Skin epidermis (tissue), 12 donors: ENCODE results near the gene RCCD1.
A peak's percentile ranks its signal among the peaks of the same experiment; 100 is the strongest.
"Not testable (repeated sequence)": the region's sequence is repeated elsewhere in the genome, so short reads cannot be mapped to it uniquely, and the experiment has no call there.

Experiments
- H3K27ac ChIP-seq, 21 experiments: fragments of 200-600 bp; sonication (generic) in 11 of 21; one replicate each; pipeline ENCODE4 v1.5.0; 2020; ENCODE audit warnings: mild to moderate bottlenecking in 3 of 21, inconsistent platforms in 2 of 21, moderate library complexity in 2 of 21
- H3K4me3 ChIP-seq, 7 experiments: fragments of 200-600 bp; sonication (generic) in 2 of 7; one replicate each; pipeline ENCODE4 v1.5.0; 2020; ENCODE audit warnings: inconsistent platforms in 2 of 7, mild to moderate bottlenecking in 2 of 7, moderate library complexity in 1 of 7

RCCD1 gene

GRCh38 chr15:90916461-90916860 is 38.2 kb upstream of the RCCD1 start:
- Histone ChIP-seq H3K4me3 (no peak overlapping the region), H3K27ac (peak overlapping the region in 6 of 21 experiments; percentile 6 to 70 (median 41))

- H3K27ac ChIP-seq = no peak overlapping the region
- H3K4me3 ChIP-seq = no peak overlapping the region
Observed at GRCh38 chr15:90917569-90917968, 37.1 kb upstream of the RCCD1 start.

- H3K27ac ChIP-seq = no peak overlapping the region
- H3K4me3 ChIP-seq = no peak overlapping the region
Observed at GRCh38 chr15:90918034-90918788, 36.5 kb upstream of the RCCD1 start.

GRCh38 chr15:90918835-90919234 is 35.8 kb upstream of the RCCD1 start:
- Histone ChIP-seq H3K4me3 (no peak overlapping the region), H3K27ac (no peak overlapping the region)

GRCh38 chr15:90921887-90922286 is 32.8 kb upstream of the RCCD1 start:
- H3K4me3 ChIP-seq = no peak overlapping the region
- no peak overlapping the region for H3K27ac ChIP-seq

- H3K27ac ChIP-seq, H3K4me3 ChIP-seq: not testable (repeated sequence)
Observed at GRCh38 chr15:90922712-90923322, 31.9 kb upstream of the RCCD1 start.

- H3K4me3 ChIP-seq = no peak overlapping the region
- H3K27ac ChIP-seq = no peak overlapping the region
Observed at GRCh38 chr15:90924375-90924774, 30.3 kb upstream of the RCCD1 start.

GRCh38 chr15:90926766-90927165 is 27.9 kb upstream of the RCCD1 start:
- H3K4me3 ChIP-seq, H3K27ac ChIP-seq: not testable (repeated sequence)

GRCh38 chr15:90928106-90928505 is 26.6 kb upstream of the RCCD1 start:
- not testable (repeated sequence) for H3K4me3 ChIP-seq, H3K27ac ChIP-seq

GRCh38 chr15:90929246-90930019 is 25.3 kb upstream of the RCCD1 start:
- H3K27ac ChIP-seq = peak overlapping the region; percentile 37 to 97 (median 90)
- H3K4me3 ChIP-seq = peak overlapping the region; percentile 50 to 85 (median 58)

GRCh38 chr15:90930861-90931574 is 23.7 kb upstream of the RCCD1 start:
- Histone ChIP-seq H3K4me3 (peak overlapping the region in 6 of 7 experiments; percentile 53 to 85 (median 60)), H3K27ac (peak overlapping the region in 19 of 21 experiments; percentile 87 to 97 (median 91))

GRCh38 chr15:90931575-90931827 is 23.2 kb upstream of the RCCD1 start:
- peak overlapping the region in 19 of 21 experiments; percentile 56 to 94 (median 90) for H3K27ac ChIP-seq
- peak overlapping the region in 6 of 7 experiments; percentile 50 to 89 (median 71) for H3K4me3 ChIP-seq

- Histone ChIP-seq H3K4me3 (peak within 1 kb of the TSS; percentile 50 to 89 (median 69)), H3K27ac (peak within 1 kb of the TSS; percentile 51 to 94 (median 90))
Observed at GRCh38 chr15:90931828-90932659, 22.6 kb upstream of the RCCD1 start, which contains the start of gene HDDC3. Gene HDDC3, minus strand, starts transcription at chr15:90932549. Its CDS starts 9 bp downstream, at chr15:90932540.

GRCh38 chr15:90932660-90932991 is 22.1 kb upstream of the RCCD1 start:
- Histone ChIP-seq H3K4me3 (peak overlapping the region in 6 of 7 experiments; percentile 57 to 89 (median 76)), H3K27ac (peak overlapping the region in 17 of 21 experiments; percentile 73 to 94 (median 90))

- Histone ChIP-seq H3K4me3 (no peak overlapping the region), H3K27ac (peak overlapping the region in 2 of 21 experiments; percentile 87 to 90)
Observed at GRCh38 chr15:90933301-90933700, 21.4 kb upstream of the RCCD1 start.

- H3K27ac ChIP-seq = peak overlapping the region in 19 of 21 experiments; percentile 60 to 92 (median 85)
- peak overlapping the region; percentile 59 to 82 (median 77) for H3K4me3 ChIP-seq
Observed at GRCh38 chr15:90934256-90934948, 20.3 kb upstream of the RCCD1 start.

GRCh38 chr15:90934949-90935751 is 19.5 kb upstream of the RCCD1 start, which contains the start of gene UNC45A:
Gene UNC45A, plus strand, starts transcription at chr15:90935285. Its CDS starts 40 bp downstream, at chr15:90935325.
- peak within 1 kb of the TSS; percentile 47 to 92 (median 84) for H3K27ac ChIP-seq

More at GRCh38 chr15:90934949-90935751, 19.5 kb upstream of the RCCD1 start, which contains the start of gene UNC45A:
- H3K4me3 ChIP-seq = peak within 1 kb of the TSS; percentile 59 to 82 (median 77)
